Suprapubic skin (tissue), 4 donors: ENCODE results near the gene ZNF628. TPM values are rescaled to one million over a fixed set of nuclear protein-coding genes. Genes with fewer than 3 reads are reported as not detected.

ENCODE experiments used
- DNase-seq, 2 donors: peaks; one replicate each; pipeline ENCODE4 v3.0.0-alpha.2; 2019; ENCODE audit warnings: low spot score in 2 of 2
- H3K27ac ChIP-seq: fragments of 200-600 bp; sonication (generic); one replicate; pipeline ENCODE4 v1.5.1; 2019
- H3K27me3 ChIP-seq: fragments of 200-600 bp; sonication (generic); one replicate; pipeline ENCODE4 v1.5.1; 2019
- H3K36me3 ChIP-seq: fragments of 200-600 bp; sonication (generic); one replicate; pipeline ENCODE4 v1.5.1; 2019
- H3K4me1 ChIP-seq: fragments of 200-600 bp; sonication (generic); one replicate; pipeline ENCODE4 v1.5.1; 2019
- H3K4me3 ChIP-seq: fragments of 200-600 bp; sonication (generic); one replicate; pipeline ENCODE4 v1.5.1; 2019; ENCODE audit warnings: mild to moderate bottlenecking
- H3K9me3 ChIP-seq: fragments of 200-600 bp; sonication (generic); one replicate; pipeline ENCODE4 v1.5.1; 2019
- EP300 ChIP-seq: sonication (generic); formaldehyde crosslinking; IDR thresholded peaks from one replicate; pipeline ENCODE4 v1.6.1; 2017; ENCODE audit warnings: antibody characterized with exemption
- POLR2A ChIP-seq, 2 donors: fragments of 450-650 bp; IDR thresholded peaks; one replicate each; pipeline ENCODE4 v1.6.1; 2017; ENCODE audit warnings: antibody characterized with exemption in 2 of 2, mild to moderate bottlenecking in 2 of 2, moderate library complexity in 2 of 2
- POLR2AphosphoS5 ChIP-seq, 3 donors: sonication (generic); formaldehyde crosslinking; IDR thresholded peaks; one replicate each; pipeline ENCODE4 v1.6.1; 2017; ENCODE audit warnings: antibody characterized with exemption in 3 of 3
- WGBS: methylation state at CpG from one replicate; pipeline ENCODE4 v1.1.5; 2018; 5-methylcytosine and 5-hydroxymethylcytosine counted together
- total RNA-seq, 4 donors: library from RNA; depleted of rRNA; stranded (reverse); fragments of >200 nt; gene quantifications; one replicate each; pipeline ENCODE4 v1.1.0, GENCODE V29; 2016
- TF ChIP-seq, protein P1 (sequence below), 2 donors: fragments of 200-600 bp in 1 of 2; fragments of 450-650 bp in 1 of 2; sonication (generic) in 1 of 2; IDR thresholded peaks; one replicate each; pipeline ENCODE4 v1.5.1; 2016 to 2019; ENCODE audit warnings: antibody characterized with exemption in 2 of 2, mild to moderate bottlenecking in 1 of 2, moderate library complexity in 1 of 2

ZNF628 gene
- total RNA-seq, 4 donors from 2014 or later: 17.3 to 22.9 (median 19.8) TPM

DNA sequence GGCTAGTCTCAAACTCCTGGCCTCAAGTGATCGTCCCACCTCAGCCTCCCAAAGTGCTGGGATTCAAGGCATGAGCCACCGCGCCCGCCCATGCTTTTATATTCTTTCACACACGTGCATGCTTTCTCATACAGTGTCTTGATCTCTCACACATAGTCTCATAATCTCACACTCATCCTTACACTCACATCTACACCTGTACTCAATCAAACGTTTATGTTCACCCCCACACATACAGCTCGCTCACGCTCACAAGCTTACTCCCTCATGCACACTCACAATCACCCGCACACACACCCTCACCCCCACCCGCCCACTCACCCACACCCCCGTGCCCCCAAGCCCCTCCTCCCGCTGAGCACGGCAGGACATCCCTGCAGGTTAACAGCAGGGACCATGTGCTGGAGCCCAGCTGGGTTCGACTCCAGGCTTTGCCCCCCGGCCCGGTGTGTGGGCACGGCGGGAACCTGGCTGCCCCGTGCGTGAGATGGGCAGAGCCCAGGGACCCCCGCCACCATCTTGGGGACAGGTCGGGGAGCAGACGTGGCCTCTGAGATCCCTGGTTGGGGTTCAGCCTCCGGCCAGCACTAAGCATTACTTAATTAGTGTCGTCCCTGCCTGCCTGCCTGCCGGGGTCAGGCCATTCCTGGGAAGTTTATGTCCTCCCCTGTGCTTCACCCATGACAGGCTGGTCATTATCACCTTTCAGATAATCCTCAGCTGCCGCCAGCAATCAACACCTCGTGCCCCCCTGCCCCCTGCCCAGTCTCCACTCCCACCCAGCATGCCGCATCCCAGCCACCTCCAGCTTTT, 49.1 kb downstream of the ZNF628 start:
- 43% methylated on average over 16 of the region's 29 CpGs for WGBS
- TF ChIP-seq POLR2AphosphoS5 (IDR thresholded peaks at IDR 0.05): no peak
- no peak for TF ChIP-seq EP300
- TF ChIP-seq, protein P1, sequence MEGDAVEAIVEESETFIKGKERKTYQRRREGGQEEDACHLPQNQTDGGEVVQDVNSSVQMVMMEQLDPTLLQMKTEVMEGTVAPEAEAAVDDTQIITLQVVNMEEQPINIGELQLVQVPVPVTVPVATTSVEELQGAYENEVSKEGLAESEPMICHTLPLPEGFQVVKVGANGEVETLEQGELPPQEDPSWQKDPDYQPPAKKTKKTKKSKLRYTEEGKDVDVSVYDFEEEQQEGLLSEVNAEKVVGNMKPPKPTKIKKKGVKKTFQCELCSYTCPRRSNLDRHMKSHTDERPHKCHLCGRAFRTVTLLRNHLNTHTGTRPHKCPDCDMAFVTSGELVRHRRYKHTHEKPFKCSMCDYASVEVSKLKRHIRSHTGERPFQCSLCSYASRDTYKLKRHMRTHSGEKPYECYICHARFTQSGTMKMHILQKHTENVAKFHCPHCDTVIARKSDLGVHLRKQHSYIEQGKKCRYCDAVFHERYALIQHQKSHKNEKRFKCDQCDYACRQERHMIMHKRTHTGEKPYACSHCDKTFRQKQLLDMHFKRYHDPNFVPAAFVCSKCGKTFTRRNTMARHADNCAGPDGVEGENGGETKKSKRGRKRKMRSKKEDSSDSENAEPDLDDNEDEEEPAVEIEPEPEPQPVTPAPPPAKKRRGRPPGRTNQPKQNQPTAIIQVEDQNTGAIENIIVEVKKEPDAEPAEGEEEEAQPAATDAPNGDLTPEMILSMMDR (IDR thresholded peaks at IDR 0.05): no peak
- no peak for TF ChIP-seq POLR2A (IDR thresholded peaks at IDR 0.05)
- Histone ChIP-seq H3K9me3 (no peaks in the 10 kb centered on the region), H3K27me3 (peaks cover 12% of the 10 kb centered on the region), H3K36me3 (no peaks in the 10 kb centered on the region), H3K4me3 (no peak overlapping the region), H3K4me1 (peaks cover 18% of the 10 kb centered on the region), H3K27ac (no peak overlapping the region)
- no peak for DNase-seq

DNA sequence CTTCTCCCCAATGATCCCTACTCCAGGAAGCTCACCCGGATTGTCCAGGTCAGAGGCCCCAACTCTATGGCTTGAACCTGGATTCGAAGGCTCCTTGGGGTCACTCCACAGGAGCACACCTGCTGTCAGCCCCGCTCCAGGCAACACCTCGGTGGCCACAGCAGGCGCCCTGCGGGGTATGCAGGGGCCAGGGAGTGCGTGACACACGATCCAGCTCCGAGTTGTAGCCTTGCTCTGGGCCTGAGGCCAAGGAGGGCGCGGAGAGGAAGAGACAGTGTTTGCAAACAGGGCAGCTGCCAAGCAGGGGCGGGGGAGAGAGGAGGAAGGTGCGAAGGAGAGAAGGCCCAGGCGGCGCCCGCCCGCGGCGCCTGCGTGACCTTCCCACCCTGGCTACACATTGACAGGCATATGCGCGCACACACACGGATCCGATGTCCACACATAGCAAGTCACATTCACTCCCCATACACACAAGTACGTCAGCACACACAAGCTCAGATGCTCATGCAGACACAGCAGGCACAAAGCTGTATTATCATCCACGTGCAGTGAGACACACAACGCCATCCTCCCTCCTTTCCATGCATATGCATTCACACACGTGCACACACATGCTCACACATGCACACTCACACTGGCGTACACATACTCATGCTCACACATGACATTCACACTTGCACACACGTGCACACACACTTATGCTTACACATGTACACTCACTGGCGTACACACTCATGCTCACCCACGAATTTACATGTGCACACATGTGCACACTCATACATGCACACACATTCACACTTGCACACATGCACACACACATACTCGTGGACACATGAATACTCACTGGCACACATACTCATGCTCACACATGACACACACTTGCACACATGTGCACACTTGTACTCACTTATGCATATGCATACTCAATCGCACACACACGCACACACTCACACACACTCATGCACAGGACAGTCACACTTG, 50.1 kb downstream of the ZNF628 start:
- no peak for DNase-seq
- Histone ChIP-seq H3K4me3 (no peak overlapping the region), H3K36me3 (no peaks in the 10 kb centered on the region), H3K27ac (no peak overlapping the region), H3K4me1 (peaks cover 15% of the 10 kb centered on the region), H3K9me3 (no peaks in the 10 kb centered on the region), H3K27me3 (peaks cover 17% of the 10 kb centered on the region)
- WGBS: 37% methylated on average over 22 of the region's 35 CpGs
- no peak for TF ChIP-seq EP300
- TF ChIP-seq POLR2A (IDR thresholded peaks at IDR 0.05): no peak
- TF ChIP-seq, protein P1 (IDR thresholded peaks at IDR 0.05): no peak
- no peak for TF ChIP-seq POLR2AphosphoS5 (IDR thresholded peaks at IDR 0.05)

DNA sequence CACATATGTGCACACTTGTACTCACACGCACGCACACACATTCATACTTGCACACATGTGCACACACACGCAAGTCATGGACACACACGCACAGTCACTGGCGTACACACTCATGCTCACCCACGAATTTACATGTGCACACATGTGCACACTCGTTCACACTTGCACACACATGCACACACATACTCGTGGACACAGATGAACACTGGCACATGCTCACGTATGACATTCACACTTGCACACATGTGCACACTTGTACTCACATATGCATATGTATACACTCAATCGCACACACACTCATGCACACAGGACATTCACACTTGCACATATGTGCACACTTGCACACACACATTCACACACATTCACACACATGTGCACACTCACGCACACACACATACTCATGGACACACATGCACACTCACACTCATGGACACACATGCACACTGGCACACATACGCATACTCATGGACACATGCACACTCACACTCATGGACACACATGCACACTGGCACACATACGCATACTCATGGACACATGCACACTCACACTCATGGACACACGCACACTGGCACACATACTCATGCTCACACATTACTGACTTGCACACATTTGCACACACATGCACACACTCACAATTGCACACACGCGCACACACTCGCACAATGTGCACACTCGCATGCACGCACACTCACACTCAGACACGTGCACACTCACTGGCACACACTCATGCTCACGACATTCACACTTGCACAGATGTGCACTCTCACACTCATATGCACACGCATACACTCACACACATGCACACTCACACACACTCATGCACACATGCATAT, 51.0 kb downstream of the ZNF628 start:
- peaks cover 17% of the 10 kb centered on the region for H3K27me3 ChIP-seq
- H3K4me1 ChIP-seq: peaks cover 12% of the 10 kb centered on the region
- H3K4me3 ChIP-seq: no peak overlapping the region
- no peak for TF ChIP-seq EP300
- TF ChIP-seq, protein P1 (IDR thresholded peaks at IDR 0.05): no peak
- no peak for TF ChIP-seq POLR2AphosphoS5 (IDR thresholded peaks at IDR 0.05)
- TF ChIP-seq POLR2A (IDR thresholded peaks at IDR 0.05): no peak
- 75% methylated on average over 22 of the region's 22 CpGs for WGBS
- H3K27ac ChIP-seq: no peak overlapping the region
- no peaks in the 10 kb centered on the region for H3K9me3 ChIP-seq
- DNase-seq: no peak
- no peaks in the 10 kb centered on the region for H3K36me3 ChIP-seq

DNA sequence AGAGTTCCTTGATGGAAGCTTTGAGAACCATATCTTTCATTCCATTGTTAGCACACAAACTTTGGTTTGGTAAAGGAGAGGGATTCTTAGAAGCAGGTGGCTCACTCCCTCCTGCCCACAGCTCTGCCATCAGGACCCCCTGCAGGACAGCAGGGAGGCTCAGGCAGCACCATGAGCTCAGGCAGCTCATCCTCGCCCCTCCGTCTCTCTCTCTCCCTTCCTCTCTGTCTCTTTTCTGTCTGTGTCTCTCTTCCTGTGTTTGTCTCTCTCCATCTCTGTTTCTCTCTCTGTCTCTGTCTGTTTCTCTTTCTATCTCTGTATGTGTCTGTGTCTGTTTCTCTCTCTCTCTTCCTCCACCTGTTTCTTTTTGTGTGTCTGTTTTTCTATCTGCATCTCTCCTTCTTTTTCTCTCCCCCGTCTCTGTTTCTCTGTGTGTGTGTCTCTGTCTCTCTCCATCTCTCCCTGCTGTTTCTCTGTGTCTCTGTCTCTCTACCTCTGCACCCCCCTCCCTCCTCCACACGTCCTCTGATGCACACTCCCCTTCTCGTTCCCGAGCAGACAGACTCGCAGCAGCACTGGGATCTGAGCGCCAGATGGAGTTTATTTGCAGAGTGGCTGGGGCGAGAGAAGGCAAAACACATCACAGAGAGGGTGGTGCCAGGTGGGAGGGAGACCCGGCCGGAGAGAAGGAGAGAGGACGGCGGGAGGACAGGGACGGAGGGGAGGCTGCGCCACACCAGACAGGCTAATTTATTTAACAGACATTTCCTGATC, 51.8 kb downstream of the ZNF628 start:
- TF ChIP-seq, protein P1 (IDR thresholded peaks at IDR 0.05): no peak
- TF ChIP-seq POLR2A (IDR thresholded peaks at IDR 0.05): no peak
- TF ChIP-seq POLR2AphosphoS5 (IDR thresholded peaks at IDR 0.05): no peak
- TF ChIP-seq EP300: no peak
- no peak for DNase-seq
- Histone ChIP-seq H3K9me3 (no peaks in the 10 kb centered on the region), H3K36me3 (no peaks in the 10 kb centered on the region), H3K27ac (no peak overlapping the region), H3K27me3 (peaks cover 17% of the 10 kb centered on the region), H3K4me3 (no peak overlapping the region), H3K4me1 (peaks cover 12% of the 10 kb centered on the region)
- 29% methylated on average over 15 of the region's 15 CpGs for WGBS
